Measurements from ENCODE around the gene NPC1L1.

Gene NPC1L1

GRCh38 chr7:44498230-44498954, 42.7 kb downstream of the NPC1L1 start:
- no peak for DNase-seq (ENCODE audit: low spot score)

GRCh38 chr7:44497155-44498027, 43.7 kb downstream of the NPC1L1 start:
- no peak for DNase-seq (ENCODE audit: low spot score)

GRCh38 chr7:44496385-44496784, 44.7 kb downstream of the NPC1L1 start:
- DNase-seq (ENCODE audit: low spot score), result no peak

GRCh38 chr7:44494960-44495359, 46.2 kb downstream of the NPC1L1 start:
- DNase-seq (ENCODE audit: low spot score), result no peak

- DNase-seq (ENCODE audit: low spot score), result no peak
Observed at GRCh38 chr7:44491229-44491628, 49.9 kb downstream of the NPC1L1 start.

- DNase-seq (ENCODE audit: low spot score), result peak; percentile 88
Observed at GRCh38 chr7:44490351-44491200, 50.6 kb downstream of the NPC1L1 start, which contains the start of gene NUDCD3. Gene NUDCD3 (minus strand): TSS chr7:44490658. CDS start chr7:44490600, 58 bp downstream.

GRCh38 chr7:44489955-44490350, 51.2 kb downstream of the NPC1L1 start:
- DNase-seq (ENCODE audit: low spot score), result peak; percentile 67

- no peak for DNase-seq (ENCODE audit: low spot score)
Observed at GRCh38 chr7:44488955-44489354, 52.2 kb downstream of the NPC1L1 start.

GRCh38 chr7:44486693-44487092, 54.4 kb downstream of the NPC1L1 start:
- peak; percentile 76 for DNase-seq (ENCODE audit: low spot score)

GRCh38 chr7:44486001-44486400, 55.1 kb downstream of the NPC1L1 start:
- DNase-seq (ENCODE audit: low spot score), result no peak

GRCh38 chr7:44484482-44485313, 56.4 kb downstream of the NPC1L1 start:
- no peak for DNase-seq (ENCODE audit: low spot score)

GRCh38 chr7:44482502-44483485, 58.3 kb downstream of the NPC1L1 start:
- no peak for DNase-seq (ENCODE audit: low spot score)

- no peak for DNase-seq (ENCODE audit: low spot score)
Observed at GRCh38 chr7:44477938-44478337, 63.2 kb downstream of the NPC1L1 start.

GRCh38 chr7:44477063-44477830, 63.9 kb downstream of the NPC1L1 start:
- DNase-seq (ENCODE audit: low spot score), result peak; percentile 86

- DNase-seq (ENCODE audit: low spot score), result no peak
Observed at GRCh38 chr7:44476313-44476712, 64.8 kb downstream of the NPC1L1 start.

GRCh38 chr7:44473295-44473694, 67.8 kb downstream of the NPC1L1 start:
- DNase-seq (ENCODE audit: low spot score), result peak; percentile 15

- no peak for DNase-seq (ENCODE audit: low spot score)
Observed at GRCh38 chr7:44472843-44473242, 68.3 kb downstream of the NPC1L1 start.

- DNase-seq (ENCODE audit: low spot score), result no peak
Observed at GRCh38 chr7:44471850-44472249, 69.3 kb downstream of the NPC1L1 start.

GRCh38 chr7:44471436-44471835, 69.7 kb downstream of the NPC1L1 start:
- no peak for DNase-seq (ENCODE audit: low spot score)

All from RKO (cell line).